Vagina (tissue), 2 donors: Measurements from ENCODE around the gene LRRC34.

Source experiments
- CTCF ChIP-seq, 3 experiments: fragments of 450-650 bp in 2 of 3; fragments of 200-600 bp in 1 of 3; sonication (generic) in 1 of 3; IDR thresholded peaks; one replicate each; pipeline ENCODE4 v1.5.1; 2017 to 2019; ENCODE audit warnings: antibody characterized with exemption in 3 of 3, mild to moderate bottlenecking in 2 of 3, moderate library complexity in 2 of 3
- POLR2A ChIP-seq, 2 donors: fragments of 450-650 bp; IDR thresholded peaks; one replicate each; pipeline ENCODE4 v1.6.1; 2017; ENCODE audit warnings: antibody characterized with exemption in 2 of 2, mild to moderate bottlenecking in 2 of 2, moderate library complexity in 2 of 2

GRCh38 chr3:169792359-169792758 lies 20.3 kb downstream of the LRRC34 start:
- TF ChIP-seq POLR2A (IDR thresholded peaks at IDR 0.05): no peak
- TF ChIP-seq CTCF (IDR thresholded peaks at IDR 0.05): no peak
